Mesendoderm (in vitro differentiated cells): Measurements from ENCODE around the gene MARK1.
"Not testable (repeated sequence)": the region's sequence is repeated elsewhere in the genome, so short reads cannot be mapped to it uniquely, and the experiment has no call there.

ENCODE experiments used
- DNase-seq: peaks from one replicate; pipeline ENCODE4 v3.0.0; 2013
- H2AK5ac ChIP-seq: 2 replicates; pipeline ENCODE4 v1.6.1; 2013; ENCODE audit warnings: low read length, inconsistent platforms
- H2BK120ac ChIP-seq: 2 replicates; pipeline ENCODE4 v1.6.1; 2013; ENCODE audit warnings: low read depth, mild to moderate bottlenecking, low read length, moderate library complexity, mixed read lengths
- H2BK15ac ChIP-seq: replicated peaks from 2 replicates; pipeline ENCODE4 v1.6.1; 2013; ENCODE audit warnings: low read depth, mild to moderate bottlenecking, moderate library complexity
- H2BK5ac ChIP-seq: 2 replicates; pipeline ENCODE4 v1.6.1; 2013; ENCODE audit warnings: low read length, inconsistent platforms
- H3K18ac ChIP-seq: 2 replicates; pipeline ENCODE4 v1.6.1; 2013; ENCODE audit warnings: mild to moderate bottlenecking, low read length, mixed read lengths
- H3K23ac ChIP-seq: one replicate; pipeline ENCODE4 v1.6.1; 2013; ENCODE audit warnings: low read length
- H3K27ac ChIP-seq: 2 replicates; pipeline ENCODE4 v1.5.1; 2013; ENCODE audit warnings: low read depth, mild to moderate bottlenecking, inconsistent platforms, low read length, moderate library complexity
- H3K27me3 ChIP-seq: 2 replicates; pipeline ENCODE4 v1.6.1; 2013; ENCODE audit warnings: low read length, control low read depth, mild to moderate bottlenecking, inconsistent platforms; ENCODE audit not compliant: insufficient read depth, poor library complexity
- H3K36me3 ChIP-seq: 2 replicates; pipeline ENCODE4 v1.6.1; 2013; ENCODE audit warnings: low read length, inconsistent platforms; ENCODE audit not compliant: control insufficient read depth, insufficient read depth
- H3K4ac ChIP-seq: one replicate; pipeline ENCODE4 v1.6.1; 2013; ENCODE audit warnings: low read depth, mild to moderate bottlenecking, low read length, moderate library complexity
- H3K4me1 ChIP-seq: 2 replicates; pipeline ENCODE4 v1.6.1; 2013; ENCODE audit warnings: low read depth, low read length, inconsistent platforms; ENCODE audit not compliant: control insufficient read depth
- H3K4me2 ChIP-seq: 2 replicates; pipeline ENCODE4 v1.6.1; 2013; ENCODE audit warnings: low read length
- H3K4me3 ChIP-seq: 2 replicates; pipeline ENCODE4 v1.5.1; 2013; ENCODE audit warnings: mild to moderate bottlenecking, low read length
- H3K56ac ChIP-seq: one replicate; pipeline ENCODE4 v1.6.1; 2013; ENCODE audit warnings: low read length
- H3K79me1 ChIP-seq: 2 replicates; pipeline ENCODE4 v1.6.1; 2013; ENCODE audit warnings: low read length, inconsistent platforms
- H3K79me2 ChIP-seq: 2 replicates; pipeline ENCODE4 v1.6.1; 2013; ENCODE audit warnings: mild to moderate bottlenecking, low read length; ENCODE audit not compliant: control insufficient read depth, insufficient read depth
- H3K9ac ChIP-seq: 2 replicates; pipeline ENCODE4 v1.6.1; 2013; ENCODE audit warnings: low read length, inconsistent platforms
- H4K5ac ChIP-seq: one replicate; pipeline ENCODE4 v1.6.1; 2013; ENCODE audit warnings: low read length
- H4K8ac ChIP-seq: one replicate; pipeline ENCODE4 v1.6.1; 2013; ENCODE audit warnings: low read depth, mild to moderate bottlenecking, control low read depth, low read length, moderate library complexity
- whole genome bisulfite sequencing: extraction: QIAGEN DNeasy Blood & Tissue Kit; methylation state at CpG from one replicate; pipeline ENCODE4 v1.1.7; 2013; ENCODE audit warnings: low lambda C conversion rate, missing lambda C conversion rate; ENCODE audit not compliant: insufficient coverage; ENCODE audit errors: extremely low coverage; 5-methylcytosine and 5-hydroxymethylcytosine counted together

The MARK1 gene

DNA sequence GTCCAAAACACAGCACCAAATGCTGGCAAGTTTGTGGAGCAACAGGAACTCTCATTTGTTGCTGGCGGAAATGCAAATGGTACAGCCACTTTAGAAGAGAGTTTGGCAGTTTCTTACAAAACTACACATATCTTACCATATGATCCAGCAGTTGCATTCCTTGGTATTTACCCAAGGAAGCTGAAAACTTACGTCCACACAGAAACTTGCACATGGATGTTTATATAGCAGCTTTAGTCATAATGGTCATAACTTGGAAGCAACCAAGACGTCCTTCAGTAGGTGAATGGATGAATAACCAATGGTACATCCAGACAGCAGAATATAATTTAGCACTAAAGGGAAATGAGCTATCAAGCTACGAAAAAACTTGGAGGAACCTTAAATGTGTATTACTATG, 66.4 kb downstream of the MARK1 start:
- Histone ChIP-seq H3K23ac (no peak overlapping the region), H3K4me2 (no peak overlapping the region), H2BK15ac (no peak overlapping the region), H4K8ac (no peak overlapping the region), H3K4ac (no peak overlapping the region), H3K36me3 (no peaks in the 10 kb centered on the region), H4K5ac (no peak overlapping the region), H3K27ac (no peak overlapping the region), H3K56ac (no peak overlapping the region), H3K27me3 (no peaks in the 10 kb centered on the region), H2BK5ac (no peak overlapping the region), H3K9ac (no peak overlapping the region), H3K79me2 (no peaks in the 10 kb centered on the region), H3K4me3 (no peak overlapping the region), H2BK120ac (no peak overlapping the region), H2AK5ac (no peak overlapping the region), H3K18ac (no peak overlapping the region), H3K79me1 (peaks cover 2% of the 10 kb centered on the region), H3K4me1 (peaks cover 3% of the 10 kb centered on the region)
- no peak for DNase-seq
- WGBS: no CpG with 5 or more reads among the region's 4 CpGs

DNA sequence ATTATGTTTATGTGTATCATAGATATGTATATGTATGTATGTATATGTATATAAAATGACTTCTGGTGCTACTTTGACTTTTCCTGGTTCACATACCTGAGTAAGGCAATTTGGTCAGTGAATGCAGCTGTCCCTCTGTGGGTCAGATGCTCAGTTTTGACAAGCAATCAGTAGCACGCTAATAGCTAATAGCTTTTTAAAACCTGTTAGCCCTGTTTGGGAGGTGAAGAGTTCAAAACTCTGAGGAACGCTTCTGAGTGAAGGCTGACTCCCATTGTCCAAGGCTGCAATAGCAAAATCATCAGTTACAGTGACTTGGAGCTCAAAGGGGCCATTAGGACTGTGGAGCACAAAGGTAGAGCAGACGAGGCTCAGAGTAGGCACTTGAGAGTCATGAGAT, 67.2 kb downstream of the MARK1 start:
- H3K4ac ChIP-seq: no peak overlapping the region
- no peak overlapping the region for H4K5ac ChIP-seq
- WGBS: no CpG with 5 or more reads among the region's 3 CpGs
- H3K79me1 ChIP-seq: peaks cover 2% of the 10 kb centered on the region
- H2BK5ac ChIP-seq: no peak overlapping the region
- H3K56ac ChIP-seq: no peak overlapping the region
- no peak overlapping the region for H4K8ac ChIP-seq
- no peak overlapping the region for H3K18ac ChIP-seq
- no peak overlapping the region for H3K4me2 ChIP-seq
- H3K23ac ChIP-seq: no peak overlapping the region
- H3K27me3 ChIP-seq: no peaks in the 10 kb centered on the region
- no peak overlapping the region for H2BK120ac ChIP-seq
- no peak overlapping the region for H3K4me3 ChIP-seq
- H3K36me3 ChIP-seq: no peaks in the 10 kb centered on the region
- H3K27ac ChIP-seq: no peak overlapping the region
- no peak overlapping the region for H2AK5ac ChIP-seq
- H2BK15ac ChIP-seq: no peak overlapping the region
- no peaks in the 10 kb centered on the region for H3K79me2 ChIP-seq
- no peak overlapping the region for H3K9ac ChIP-seq
- no peak for DNase-seq
- no peaks in the 10 kb centered on the region for H3K4me1 ChIP-seq

DNA sequence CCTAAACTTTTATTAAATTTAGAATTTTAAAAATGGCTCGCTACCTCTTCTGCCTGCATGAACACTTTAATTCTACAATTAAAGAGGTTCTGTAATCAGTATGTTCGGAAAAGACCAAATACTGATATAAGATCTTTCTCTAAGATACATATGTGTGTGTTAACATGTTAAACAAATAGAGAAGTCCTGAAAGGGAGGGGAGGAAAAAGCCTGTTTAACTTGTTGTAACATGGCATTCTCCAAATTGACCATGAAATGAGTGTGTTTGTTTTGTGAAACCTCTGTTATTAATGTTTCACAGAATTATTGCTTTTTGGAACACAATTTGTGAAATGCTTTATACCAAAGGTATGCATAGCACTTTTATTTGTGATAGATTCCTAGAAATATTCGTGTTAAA, 77.0 kb downstream of the MARK1 start:
- Histone ChIP-seq H3K4me1 (no peaks in the 10 kb centered on the region), H3K79me1 (no peaks in the 10 kb centered on the region), H3K9ac (no peak overlapping the region), H2AK5ac (no peak overlapping the region), H4K5ac (no peak overlapping the region), H3K23ac (no peak overlapping the region), H3K27me3 (no peaks in the 10 kb centered on the region), H3K4ac (no peak overlapping the region), H4K8ac (no peak overlapping the region), H2BK15ac (no peak overlapping the region), H3K18ac (no peak overlapping the region), H2BK120ac (no peak overlapping the region), H3K4me2 (no peak overlapping the region), H3K79me2 (no peaks in the 10 kb centered on the region), H3K36me3 (no peaks in the 10 kb centered on the region), H3K4me3 (no peak overlapping the region), H3K27ac (no peak overlapping the region), H2BK5ac (no peak overlapping the region), H3K56ac (no peak overlapping the region)
- WGBS: no CpG with 5 or more reads among the region's 3 CpGs
- no peak for DNase-seq

DNA sequence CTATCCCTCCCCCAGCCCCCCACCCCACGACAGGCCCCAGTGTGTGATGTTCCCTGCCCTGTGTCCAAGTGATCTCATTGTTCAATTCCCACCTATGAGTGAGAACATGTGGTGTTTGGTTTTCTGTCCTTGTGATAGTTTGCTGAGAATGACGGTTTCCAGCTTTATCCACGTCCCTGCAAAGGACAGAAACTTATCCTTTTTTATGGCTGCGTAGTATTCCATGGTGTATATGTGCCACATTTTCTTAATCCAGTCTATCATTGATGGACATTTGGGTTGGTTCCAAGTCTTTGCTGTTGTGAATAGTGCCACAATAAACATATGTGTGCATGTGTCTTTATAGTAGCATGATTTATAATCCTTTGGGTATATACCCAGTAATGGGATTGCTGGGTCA, 77.7 kb downstream of the MARK1 start:
- not testable (repeated sequence) for H3K9ac ChIP-seq, H2BK15ac ChIP-seq, H4K8ac ChIP-seq, H2BK120ac ChIP-seq, DNase-seq, H3K79me2 ChIP-seq, H3K79me1 ChIP-seq, H2BK5ac ChIP-seq, H3K4me3 ChIP-seq, H3K27ac ChIP-seq, H3K18ac ChIP-seq, H3K23ac ChIP-seq, H3K56ac ChIP-seq, H3K4me2 ChIP-seq, H3K27me3 ChIP-seq, H3K36me3 ChIP-seq, H3K4me1 ChIP-seq, H2AK5ac ChIP-seq, H3K4ac ChIP-seq, H4K5ac ChIP-seq
- WGBS: no CpG with 5 or more reads among the region's 4 CpGs

DNA sequence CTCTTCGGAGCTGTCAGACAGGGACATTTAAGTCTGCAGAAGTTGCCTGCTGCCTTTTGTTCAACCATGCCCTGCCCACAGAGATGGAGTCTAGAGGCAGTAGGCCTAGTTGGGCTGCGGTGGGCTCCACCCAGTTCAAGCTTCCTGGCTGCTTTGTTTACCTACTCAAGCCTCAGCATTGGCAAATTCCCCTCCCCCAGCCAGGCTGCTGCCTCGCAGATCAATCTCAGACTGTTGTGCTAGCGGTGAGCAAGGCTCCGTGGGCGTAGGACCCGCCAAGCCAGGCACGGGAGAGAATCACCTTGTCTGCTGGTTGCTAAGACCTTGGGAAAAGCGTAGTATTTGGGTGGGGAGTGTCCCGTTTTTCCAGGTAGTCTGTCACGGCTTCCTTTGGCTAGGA, 83.2 kb downstream of the MARK1 start:
- not testable (repeated sequence) for H2BK5ac ChIP-seq, H2AK5ac ChIP-seq, H3K27ac ChIP-seq, H3K9ac ChIP-seq, H4K5ac ChIP-seq, H3K79me2 ChIP-seq, H3K4me3 ChIP-seq, H2BK120ac ChIP-seq, H3K56ac ChIP-seq, H2BK15ac ChIP-seq, H3K27me3 ChIP-seq, H3K18ac ChIP-seq, H4K8ac ChIP-seq, H3K4me2 ChIP-seq, H3K79me1 ChIP-seq, H3K4me1 ChIP-seq, H3K23ac ChIP-seq, DNase-seq, H3K36me3 ChIP-seq, H3K4ac ChIP-seq
- no CpG with 5 or more reads among the region's 11 CpGs for WGBS

DNA sequence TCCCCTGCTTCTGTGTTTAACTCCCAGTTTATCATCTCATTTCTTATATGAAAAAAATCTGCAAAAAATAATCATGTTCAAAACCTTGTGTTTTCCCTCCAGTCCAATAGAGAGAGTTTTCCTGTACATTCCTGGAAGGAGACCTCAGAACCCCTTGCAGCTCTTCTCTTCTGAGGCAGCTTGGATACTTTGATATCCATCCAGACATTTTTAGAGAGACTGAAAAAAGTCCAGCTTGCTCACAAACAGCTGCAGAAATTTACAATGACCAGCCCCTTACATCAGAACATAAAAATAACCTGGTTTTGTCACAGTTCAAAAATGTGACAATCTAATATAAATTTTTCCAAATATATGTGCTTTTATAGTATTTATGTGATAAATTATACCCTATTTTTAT, 88.9 kb downstream of the MARK1 start:
- Histone ChIP-seq H4K8ac (no peak overlapping the region), H3K4me2 (no peak overlapping the region), H2AK5ac (no peak overlapping the region), H3K79me1 (no peaks in the 10 kb centered on the region), H2BK15ac (no peak overlapping the region), H3K9ac (no peak overlapping the region), H3K4ac (no peak overlapping the region), H3K79me2 (no peaks in the 10 kb centered on the region), H4K5ac (no peak overlapping the region), H3K23ac (no peak overlapping the region), H2BK5ac (no peak overlapping the region), H3K18ac (no peak overlapping the region), H3K36me3 (no peaks in the 10 kb centered on the region), H2BK120ac (no peak overlapping the region), H3K56ac (no peak overlapping the region), H3K4me3 (no peak overlapping the region), H3K4me1 (no peaks in the 10 kb centered on the region), H3K27ac (no peak overlapping the region), H3K27me3 (no peaks in the 10 kb centered on the region)
- no peak for DNase-seq
